Caco-2 (cell line): Measurements from ENCODE around the gene DAB1. TPM values are rescaled to one million over a fixed set of nuclear protein-coding genes. Genes with fewer than 3 reads are reported as not detected.

Source experiments
- BruUV-seq: library from RNA; stranded (reverse); fragments of 400-500 nt; replicated peaks from 2 replicates; lab custom pipeline; 2021; lab: Mats Ljungman, UMichigan
- CTCF ChIA-PET: fragments of 300-600 bp; sonication (Branson Sonifier 250); formaldehyde crosslinking; loops from one replicate; lab custom pipeline; 2022; ENCODE audit warnings: antibody characterized with exemption; lab: Charles Lee
- POLR2A ChIA-PET: fragments of 300-600 bp; sonication (Branson Sonifier 250); formaldehyde crosslinking; loops from one replicate; lab custom pipeline; 2022; ENCODE audit warnings: antibody characterized with exemption; lab: Charles Lee
- DNase-seq, 2 experiments: peaks; one replicate each; pipeline versions ENCODE4 v3.0.0 to v3.0.0-alpha.2; 2020 to 2022
- H3K27me3 ChIP-seq: replicated peaks from 2 replicates; pipeline ENCODE4 v1.6.0; 2011; ENCODE audit warnings: low read length; ENCODE audit not compliant: control insufficient read depth, insufficient read depth
- H3K36me3 ChIP-seq: 2 replicates; pipeline ENCODE4 v1.5.1; 2011; ENCODE audit warnings: low read length; ENCODE audit not compliant: control insufficient read depth, insufficient read depth
- H3K4me1 ChIP-seq: fragments of 250-450 bp; sonication (Bioruptor Pico); 2 replicates; pipeline ENCODE4 v1.5.1; 2020; ENCODE audit warnings: mild to moderate bottlenecking
- H3K4me3 ChIP-seq: 2 replicates; pipeline ENCODE4 v1.5.1; 2011; ENCODE audit warnings: low read depth, mild to moderate bottlenecking, control low read depth, low read length
- H3K9me3 ChIP-seq: fragments of 250-450 bp; sonication (Bioruptor Pico); 2 replicates; pipeline ENCODE4 v1.5.1; 2020; ENCODE audit warnings: mild to moderate bottlenecking, moderate library complexity
- H3K27ac Mint-ChIP-seq: one replicate; pipeline ENCODE4 v1.8.0; 2022; ENCODE audit warnings: mixed read lengths; ENCODE audit not compliant: unreplicated experiment
- H3K27me3 Mint-ChIP-seq: one replicate; pipeline ENCODE4 v1.8.0; 2022; ENCODE audit warnings: mixed read lengths; ENCODE audit not compliant: insufficient read depth, unreplicated experiment
- H3K36me3 Mint-ChIP-seq: one replicate; pipeline ENCODE4 v1.8.0; 2022; ENCODE audit warnings: mild to moderate bottlenecking, mixed read lengths; ENCODE audit not compliant: insufficient read depth, unreplicated experiment
- H3K4me1 Mint-ChIP-seq: one replicate; pipeline ENCODE4 v1.8.0; 2022; ENCODE audit warnings: low read depth, mixed read lengths; ENCODE audit not compliant: unreplicated experiment
- H3K4me3 Mint-ChIP-seq: one replicate; pipeline ENCODE4 v1.8.0; 2022; ENCODE audit warnings: mild to moderate bottlenecking, moderate library complexity, mixed read lengths; ENCODE audit not compliant: unreplicated experiment
- H3K9me3 Mint-ChIP-seq: one replicate; pipeline ENCODE4 v1.8.0; 2022; ENCODE audit warnings: mixed read lengths; ENCODE audit not compliant: unreplicated experiment
- CTCF ChIP-seq, 2 experiments: fragments of 200-600 bp in 1 of 2; IDR thresholded peaks; 1 replicate in 1 of 2; 2 replicates in 1 of 2; pipeline versions ENCODE4 v1.5.1 to v1.8.0; 2011 to 2022; ENCODE audit warnings: antibody characterized with exemption in 1 of 2, control low read depth in 1 of 2, inconsistent platforms in 1 of 2, low read depth in 1 of 2, low read length in 1 of 2, mild to moderate bottlenecking in 1 of 2, moderate library complexity in 1 of 2; ENCODE audit not compliant: insufficient read depth in 1 of 2, severe bottlenecking in 1 of 2, unreplicated experiment in 1 of 2
- intact Hi-C: fragments of 100-400 bp; cut with micrococcal nuclease; formaldehyde crosslinking; loops from one replicate; pipeline ENCODE4 v1.10.0; 2022; ENCODE audit not compliant: unreplicated experiment
- total RNA-seq: library from RNA; stranded (reverse); gene quantifications from 2 replicates; pipeline ENCODE4 v1.2.3, GENCODE V29; 2022

The DAB1 gene
- total RNA-seq, 1 experiment from 2014 or later, result 0.32 TPM

GRCh38 chr1:57470036-57470435, 46.2 kb upstream of the DAB1 start:
- Histone ChIP-seq H3K36me3 (no peaks in the 10 kb centered on the region), H3K4me1 (no peaks in the 10 kb centered on the region), H3K9me3 (no peaks in the 10 kb centered on the region), H3K27me3 (no peaks in the 10 kb centered on the region), H3K4me3 (no peak overlapping the region)
- ChIA-PET CTCF (no interaction called here), POLR2A (no interaction called here)
- Mint-ChIP-seq H3K27me3 (peaks cover 4% of the 10 kb centered on the region), H3K27ac (no peak overlapping the region), H3K4me1 (no peaks in the 10 kb centered on the region), H3K9me3 (peaks cover 10% of the 10 kb centered on the region), H3K4me3 (no peak overlapping the region), H3K36me3 (no peaks in the 10 kb centered on the region)
- no TSS peak for BruUV-seq
- intact Hi-C loops, result no loop called here
- no peak for DNase-seq
- no peak for TF ChIP-seq CTCF (IDR thresholded peaks at IDR 0.05; ENCODE audit: insufficient read depth in 1 of 2, low read depth in 1 of 2, low read length in 1 of 2, severe bottlenecking in 1 of 2, unreplicated experiment in 1 of 2)

GRCh38 chr1:57468641-57469523, 45.0 kb upstream of the DAB1 start:
- ChIA-PET CTCF (no interaction called here), POLR2A (no interaction called here)
- intact Hi-C loops, result no loop called here
- Mint-ChIP-seq H3K4me1 (peaks cover 7% of the 10 kb centered on the region), H3K9me3 (peaks cover 10% of the 10 kb centered on the region), H3K27me3 (peaks cover 4% of the 10 kb centered on the region), H3K36me3 (no peaks in the 10 kb centered on the region), H3K4me3 (no peak overlapping the region), H3K27ac (no peak overlapping the region)
- no peak for DNase-seq
- no peak overlapping the region for H3K4me3 ChIP-seq
- peaks cover 6% of the 10 kb centered on the region for H3K4me1 ChIP-seq
- BruUV-seq, result no TSS peak
- H3K27me3 ChIP-seq, result no peaks in the 10 kb centered on the region
- H3K9me3 ChIP-seq, result no peaks in the 10 kb centered on the region
- TF ChIP-seq CTCF (IDR thresholded peaks at IDR 0.05; ENCODE audit: insufficient read depth in 1 of 2, low read depth in 1 of 2, low read length in 1 of 2, severe bottlenecking in 1 of 2, unreplicated experiment in 1 of 2), result no peak
- H3K36me3 ChIP-seq, result no peaks in the 10 kb centered on the region

GRCh38 chr1:57467830-57468229, 44.0 kb upstream of the DAB1 start:
- POLR2A ChIA-PET, result no interaction called here
- Histone ChIP-seq H3K36me3 (no peaks in the 10 kb centered on the region), H3K27me3 (no peaks in the 10 kb centered on the region), H3K4me1 (peaks cover 6% of the 10 kb centered on the region), H3K9me3 (no peaks in the 10 kb centered on the region), H3K4me3 (no peak overlapping the region)
- intact Hi-C loops, result no loop called here
- no peak for DNase-seq
- Mint-ChIP-seq H3K27ac (no peak overlapping the region), H3K9me3 (peaks cover 10% of the 10 kb centered on the region), H3K4me1 (peaks cover 7% of the 10 kb centered on the region), H3K4me3 (no peak overlapping the region), H3K27me3 (peaks cover 4% of the 10 kb centered on the region), H3K36me3 (no peaks in the 10 kb centered on the region)
- TF ChIP-seq CTCF (IDR thresholded peaks at IDR 0.05; ENCODE audit: insufficient read depth in 1 of 2, low read depth in 1 of 2, low read length in 1 of 2, severe bottlenecking in 1 of 2, unreplicated experiment in 1 of 2), result no peak
- no TSS peak for BruUV-seq
- CTCF ChIA-PET, result no interaction called here
